ENCODE measurements around the gene MAZ.

DNA sequence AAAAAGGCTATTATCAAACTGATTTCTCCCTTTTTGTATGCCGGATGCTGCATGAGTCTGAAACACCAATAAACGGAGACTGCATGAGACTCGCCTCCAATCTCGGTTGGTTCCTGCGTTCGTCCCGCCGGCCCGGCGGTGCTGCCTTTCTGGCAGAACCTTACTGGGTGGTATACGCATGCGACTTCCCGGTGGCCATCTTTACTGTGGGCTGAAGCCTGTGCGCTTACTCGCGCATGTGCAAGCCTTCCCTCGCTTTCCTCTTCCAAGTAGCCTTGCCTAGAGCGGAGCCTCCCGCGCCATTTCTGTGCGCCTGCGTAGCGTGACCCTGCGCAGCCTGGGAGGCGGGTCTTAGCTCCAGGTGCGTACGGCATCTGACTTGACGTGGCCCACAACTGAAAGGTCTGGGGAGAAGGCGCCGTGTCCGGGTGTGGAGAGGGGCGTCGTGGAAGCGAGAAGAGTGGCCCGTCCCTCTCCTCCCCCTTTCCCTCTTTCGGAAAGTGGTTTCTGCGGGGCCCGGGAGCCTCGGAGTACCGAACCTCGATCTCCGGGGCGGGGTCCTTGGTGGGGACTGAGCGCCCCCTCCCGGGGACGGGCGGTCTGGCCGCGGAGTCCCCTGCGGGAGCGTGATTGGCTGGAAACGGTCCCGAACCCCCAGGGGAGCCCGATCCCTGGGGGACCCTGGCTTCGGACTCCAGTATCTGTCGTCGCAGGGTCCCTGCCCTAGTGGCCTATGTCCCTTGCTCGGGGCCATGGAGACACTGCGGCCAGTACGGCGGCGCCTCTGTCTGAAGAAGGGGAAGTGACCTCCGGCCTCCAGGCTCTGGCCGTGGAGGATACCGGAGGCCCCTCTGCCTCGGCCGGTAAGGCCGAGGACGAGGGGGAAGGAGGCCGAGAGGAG is 9.7 kb downstream of the MAZ start, which contains the start of gene PAGR1:
- no peak for TF ChIP-seq EZH2 (IDR thresholded peaks at IDR 0.05; ENCODE audit: insufficient read depth, poor library complexity, severe bottlenecking)
- TF ChIP-seq EZH2phosphoT487 (IDR thresholded peaks at IDR 0.05; ENCODE audit: insufficient read depth, low read depth) = no peak

Data from GM23248 (cell line).